ENCODE results near the gene ADGRB2. TPM values are rescaled to one million over a fixed set of nuclear protein-coding genes. Genes with fewer than 3 reads are reported as not detected.

The ADGRB2 gene
- total and polyA plus RNA-seq, 2 donors from 2014 or later, result 3.2 to 5.3 TPM

- H3K9me3 ChIP-seq (ENCODE audit: control insufficient read depth in 2 of 3, insufficient read depth in 1 of 3, low read length in 3 of 3), result no peaks in the 10 kb centered on the region
- intact Hi-C loops (cut with DNase I), result no loop called here
- H3K36me3 ChIP-seq (ENCODE audit: control insufficient read depth in 2 of 3, insufficient read depth in 3 of 3, low read length in 3 of 3), result no peaks in the 10 kb centered on the region
- no peak overlapping the region for H3K9ac ChIP-seq (ENCODE audit: low read length in 3 of 3)
- H3K4me1 ChIP-seq (ENCODE audit: control insufficient read depth in 2 of 3, insufficient read depth in 2 of 3, low read depth in 1 of 3, low read length in 3 of 3), result peaks cover 0 to 12% (median 0%) of the 10 kb centered on the region in 3 donors
- FAIRE-seq (no peak), DNase-seq (no peak)
- H3K27ac ChIP-seq (ENCODE audit: low read depth in 2 of 2, low read length in 2 of 2), result no peak overlapping the region
- peaks cover 14% of the 10 kb centered on the region for H3K27me3 ChIP-seq (ENCODE audit: control insufficient read depth, insufficient read depth, low read length)
- no peak for TF ChIP-seq CTCF (IDR thresholded peaks at IDR 0.05; ENCODE audit: borderline replicate concordance, extremely low read depth, insufficient read depth)
- no peak overlapping the region for H3K4me3 ChIP-seq (ENCODE audit: low read length in 3 of 3)
These were observed 4.3 kb upstream of the ADGRB2 start for GRCh38 chr1:31768407-31768907.

- Histone ChIP-seq H3K36me3 (ENCODE audit: control insufficient read depth in 2 of 3, insufficient read depth in 3 of 3, low read length in 3 of 3) (no peaks in the 10 kb centered on the region), H3K9me3 (ENCODE audit: control insufficient read depth in 2 of 3, insufficient read depth in 1 of 3, low read length in 3 of 3) (no peaks in the 10 kb centered on the region), H3K27me3 (ENCODE audit: control insufficient read depth, insufficient read depth, low read length) (peaks cover 5% of the 10 kb centered on the region), H3K4me1 (ENCODE audit: control insufficient read depth in 2 of 3, insufficient read depth in 2 of 3, low read depth in 1 of 3, low read length in 3 of 3) (peaks cover 0 to 11% (median 0%) of the 10 kb centered on the region in 3 donors), H3K4me3 (ENCODE audit: low read length in 3 of 3) (no peak overlapping the region), H3K9ac (ENCODE audit: low read length in 3 of 3) (no peak overlapping the region), H3K27ac (ENCODE audit: low read depth in 2 of 2, low read length in 2 of 2) (no peak overlapping the region)
- FAIRE-seq (no peak), DNase-seq (peak in 2 of 5 donors; percentile 56 to 57)
- TF ChIP-seq CTCF (IDR thresholded peaks at IDR 0.05; ENCODE audit: borderline replicate concordance, extremely low read depth, insufficient read depth), result no peak
- intact Hi-C loops (cut with DNase I), result no loop called here
These were observed 3.1 kb upstream of the ADGRB2 start for GRCh38 chr1:31767225-31767624.

GRCh38 chr1:31765516-31765915 is 1.4 kb upstream of the ADGRB2 start:
- DNase-seq (no peak), FAIRE-seq (no peak)
- Histone ChIP-seq H3K4me1 (ENCODE audit: control insufficient read depth in 2 of 3, insufficient read depth in 2 of 3, low read depth in 1 of 3, low read length in 3 of 3) (peaks cover 0 to 14% (median 0%) of the 10 kb centered on the region in 3 donors), H3K27ac (ENCODE audit: low read depth in 2 of 2, low read length in 2 of 2) (no peak overlapping the region), H3K9me3 (ENCODE audit: control insufficient read depth in 2 of 3, insufficient read depth in 1 of 3, low read length in 3 of 3) (no peaks in the 10 kb centered on the region), H3K36me3 (ENCODE audit: control insufficient read depth in 2 of 3, insufficient read depth in 3 of 3, low read length in 3 of 3) (no peaks in the 10 kb centered on the region), H3K27me3 (ENCODE audit: control insufficient read depth, insufficient read depth, low read length) (no peaks in the 10 kb centered on the region), H3K9ac (ENCODE audit: low read length in 3 of 3) (no peak overlapping the region), H3K4me3 (ENCODE audit: low read length in 3 of 3) (no peak overlapping the region)
- no peak for TF ChIP-seq CTCF (IDR thresholded peaks at IDR 0.05; ENCODE audit: borderline replicate concordance, extremely low read depth, insufficient read depth)
- intact Hi-C loops (cut with DNase I), result no loop called here

GRCh38 chr1:31765041-31765467 is 914 bp upstream of the ADGRB2 start:
- Histone ChIP-seq H3K27me3 (ENCODE audit: control insufficient read depth, insufficient read depth, low read length) (no peaks in the 10 kb centered on the region), H3K4me1 (ENCODE audit: control insufficient read depth in 2 of 3, insufficient read depth in 2 of 3, low read depth in 1 of 3, low read length in 3 of 3) (peaks cover 0 to 14% (median 0%) of the 10 kb centered on the region in 3 donors)
- FAIRE-seq, result no peak

More at GRCh38 chr1:31765041-31765467, 914 bp upstream of the ADGRB2 start:
- TF ChIP-seq CTCF (IDR thresholded peaks at IDR 0.05; ENCODE audit: borderline replicate concordance, extremely low read depth, insufficient read depth), result no peak
- peak overlapping the region in 1 of 3 donors; percentile 30 for H3K4me3 ChIP-seq (ENCODE audit: low read length in 3 of 3)
- no peak overlapping the region for H3K9ac ChIP-seq (ENCODE audit: low read length in 3 of 3)
- no peak overlapping the region for H3K27ac ChIP-seq (ENCODE audit: low read depth in 2 of 2, low read length in 2 of 2)
- H3K36me3 ChIP-seq (ENCODE audit: control insufficient read depth in 2 of 3, insufficient read depth in 3 of 3, low read length in 3 of 3), result no peaks in the 10 kb centered on the region
- no peaks in the 10 kb centered on the region for H3K9me3 ChIP-seq (ENCODE audit: control insufficient read depth in 2 of 3, insufficient read depth in 1 of 3, low read length in 3 of 3)
- peak in 3 of 5 donors; percentile 46 to 78 (median 73) for DNase-seq
- intact Hi-C loops (cut with DNase I), result no loop called here

Measured in kidney (tissue), 14 donors.